ENCODE data around the gene ZPLD1. TPM values are rescaled to one million over a fixed set of nuclear protein-coding genes. Genes with fewer than 3 reads are reported as not detected.

ZPLD1 gene
- total RNA-seq, 1 experiment from 2014 or later = not detected

DNA sequence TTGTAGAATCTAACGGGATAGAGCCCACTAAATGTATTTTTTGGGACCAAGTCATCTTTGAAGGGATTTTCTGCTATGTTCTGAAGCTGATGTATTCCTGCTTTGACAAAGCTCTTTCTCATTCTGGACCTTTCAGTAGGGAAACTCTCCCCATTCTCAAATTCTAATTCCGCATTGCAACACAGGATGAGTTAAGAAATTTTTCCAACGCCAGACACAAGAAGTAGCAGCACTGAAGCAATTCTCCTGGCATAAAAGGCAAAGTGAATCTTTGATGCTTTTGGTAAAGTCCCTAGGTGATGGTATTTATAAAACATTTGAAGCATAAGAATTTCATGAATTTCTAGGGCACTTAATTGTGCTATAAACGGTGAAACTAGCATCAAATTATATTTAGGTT, 76.8 kb downstream of the ZPLD1 start:
- H3K27me3 Mint-ChIP-seq (ENCODE audit: low read depth) = no peaks in the 10 kb centered on the region
- Histone ChIP-seq H3K23ac (ENCODE audit: insufficient read length, low read depth, low read length) (no peak overlapping the region), H2AFZ (ENCODE audit: low read length) (no peak overlapping the region), H4K91ac (ENCODE audit: insufficient read length, low read depth, low read length) (no peak overlapping the region), H3K9ac (ENCODE audit: extremely low read depth, insufficient read length, low read length) (no peak overlapping the region), H3K79me1 (ENCODE audit: insufficient read depth, low read depth, low read length, poor library complexity, severe bottlenecking) (no peaks in the 10 kb centered on the region), H3K14ac (ENCODE audit: insufficient read depth, low read length) (no peak overlapping the region), H3K4ac (ENCODE audit: low read depth, low read length) (no peak overlapping the region), H2BK15ac (ENCODE audit: low read depth, low read length) (no peak overlapping the region), H4K8ac (replicated peaks; ENCODE audit: insufficient read length, low read depth, low read length) (no peak overlapping the region), H3K4me2 (ENCODE audit: insufficient read depth, insufficient read length, low read length) (no peak overlapping the region), H3K23me2 (ENCODE audit: insufficient read length, low read depth, low read length, poor library complexity, severe bottlenecking) (no peaks in the 10 kb centered on the region), H2BK5ac (ENCODE audit: insufficient read length, low read length) (no peak overlapping the region), H3K9me3 (ENCODE audit: control insufficient read depth, low read depth, low read length) (no peaks in the 10 kb centered on the region), H3K4me1 (ENCODE audit: insufficient read depth, low read length) (no peaks in the 10 kb centered on the region), H3K56ac (ENCODE audit: insufficient read length, low read depth, low read length) (no peak overlapping the region), H4K5ac (ENCODE audit: insufficient read length, low read depth, low read length) (no peak overlapping the region), H3K79me2 (ENCODE audit: insufficient read depth, low read length) (no peaks in the 10 kb centered on the region), H2AK5ac (ENCODE audit: insufficient read length, low read length) (no peak overlapping the region), H3K18ac (ENCODE audit: insufficient read length, low read depth, low read length) (no peak overlapping the region), H2BK12ac (ENCODE audit: insufficient read length, low read depth, low read length) (no peak overlapping the region), H3K27ac (ENCODE audit: insufficient read length, low read depth, low read length) (no peak overlapping the region), H3K27me3 (ENCODE audit: insufficient read depth, low read length) (no peaks in the 10 kb centered on the region), H3T11ph (ENCODE audit: low read length) (no peak overlapping the region), H2BK120ac (ENCODE audit: low read depth, low read length, poor library complexity, severe bottlenecking) (no peak overlapping the region), H2BK20ac (ENCODE audit: low read depth, low read length, poor library complexity, severe bottlenecking) (no peak overlapping the region), H4K20me1 (ENCODE audit: control insufficient read depth, insufficient read depth, insufficient read length) (no peaks in the 10 kb centered on the region)
- no CpG with 5 or more reads among the region's 4 CpGs for WGBS (ENCODE audit: extremely low coverage, insufficient read length, low lambda C conversion rate)
- no peak overlapping the region for H3K4me3 Mint-ChIP-seq
- H3K27ac Mint-ChIP-seq = no peak overlapping the region
- TF ChIP-seq, protein P1, sequence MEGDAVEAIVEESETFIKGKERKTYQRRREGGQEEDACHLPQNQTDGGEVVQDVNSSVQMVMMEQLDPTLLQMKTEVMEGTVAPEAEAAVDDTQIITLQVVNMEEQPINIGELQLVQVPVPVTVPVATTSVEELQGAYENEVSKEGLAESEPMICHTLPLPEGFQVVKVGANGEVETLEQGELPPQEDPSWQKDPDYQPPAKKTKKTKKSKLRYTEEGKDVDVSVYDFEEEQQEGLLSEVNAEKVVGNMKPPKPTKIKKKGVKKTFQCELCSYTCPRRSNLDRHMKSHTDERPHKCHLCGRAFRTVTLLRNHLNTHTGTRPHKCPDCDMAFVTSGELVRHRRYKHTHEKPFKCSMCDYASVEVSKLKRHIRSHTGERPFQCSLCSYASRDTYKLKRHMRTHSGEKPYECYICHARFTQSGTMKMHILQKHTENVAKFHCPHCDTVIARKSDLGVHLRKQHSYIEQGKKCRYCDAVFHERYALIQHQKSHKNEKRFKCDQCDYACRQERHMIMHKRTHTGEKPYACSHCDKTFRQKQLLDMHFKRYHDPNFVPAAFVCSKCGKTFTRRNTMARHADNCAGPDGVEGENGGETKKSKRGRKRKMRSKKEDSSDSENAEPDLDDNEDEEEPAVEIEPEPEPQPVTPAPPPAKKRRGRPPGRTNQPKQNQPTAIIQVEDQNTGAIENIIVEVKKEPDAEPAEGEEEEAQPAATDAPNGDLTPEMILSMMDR (conservative IDR thresholded peaks at IDR 0.05) = no peak
- peaks cover 0 to 2% (median 0%) of the 10 kb centered on the region in 3 experiments; a peak in 4 of 7 replicates for H3K36me3 Mint-ChIP-seq (ENCODE audit: insufficient read depth in 1 of 3, low read depth in 3 of 3)
- H3K4me1 Mint-ChIP-seq = 0 out of 4 replicates have a peak, but pooled peaks cover 0 to 3% of the 10 kb centered on the region in 2 experiments
- peaks cover under 1 to 1% of the 10 kb centered on the region in 2 experiments; a peak in 3 of 5 replicates for H3K9me3 Mint-ChIP-seq
- no peak for DNase-seq

Data from H9 (cell line).